ENCODE measurements around the gene NPR3.

GRCh38 chr5:32753765-32754164, 42.6 kb downstream of the NPR3 start:
- TF ChIP-seq CTCF (IDR thresholded peaks at IDR 0.05), result no peak
- no peak for TF ChIP-seq POLR2AphosphoS5 (IDR thresholded peaks at IDR 0.05)

Data from breast epithelium (tissue), 3 donors.